CMK (cell line): ENCODE data around the gene ADGRD2.

ENCODE experiments used
- DNase-seq: peaks from one replicate; pipeline ENCODE4 v3.0.0-alpha.2; 2010; ENCODE audit warnings: low read depth

ADGRD2 gene

GRCh38 chr9:124479947-124480620 lies 29.8 kb downstream of the ADGRD2 start:
- DNase-seq, result no peak

- peak; percentile 45 for DNase-seq
Measured at GRCh38 chr9:124480621-124480981, 30.4 kb downstream of the ADGRD2 start.

DNA sequence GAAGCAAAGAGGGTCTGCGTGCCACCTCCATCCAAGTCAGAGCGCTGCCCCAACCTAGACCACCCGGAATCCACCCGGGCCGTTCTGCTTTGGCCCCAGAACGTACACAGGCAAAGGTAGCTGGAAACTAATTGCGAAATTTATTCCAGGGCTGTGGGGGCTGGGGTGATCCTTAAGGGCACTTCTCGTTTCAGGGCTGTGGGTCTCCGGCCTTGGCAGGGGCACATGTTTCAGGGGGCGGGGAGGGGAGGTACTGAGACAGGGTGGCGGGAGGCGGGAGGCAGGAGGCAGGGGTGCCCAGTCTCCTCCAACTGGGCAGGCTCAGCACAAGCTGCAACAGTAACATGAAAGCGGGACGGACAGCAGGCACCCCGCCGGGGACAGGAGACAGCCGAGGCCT lies 30.9 kb downstream of the ADGRD2 start:
- no peak for DNase-seq

DNA sequence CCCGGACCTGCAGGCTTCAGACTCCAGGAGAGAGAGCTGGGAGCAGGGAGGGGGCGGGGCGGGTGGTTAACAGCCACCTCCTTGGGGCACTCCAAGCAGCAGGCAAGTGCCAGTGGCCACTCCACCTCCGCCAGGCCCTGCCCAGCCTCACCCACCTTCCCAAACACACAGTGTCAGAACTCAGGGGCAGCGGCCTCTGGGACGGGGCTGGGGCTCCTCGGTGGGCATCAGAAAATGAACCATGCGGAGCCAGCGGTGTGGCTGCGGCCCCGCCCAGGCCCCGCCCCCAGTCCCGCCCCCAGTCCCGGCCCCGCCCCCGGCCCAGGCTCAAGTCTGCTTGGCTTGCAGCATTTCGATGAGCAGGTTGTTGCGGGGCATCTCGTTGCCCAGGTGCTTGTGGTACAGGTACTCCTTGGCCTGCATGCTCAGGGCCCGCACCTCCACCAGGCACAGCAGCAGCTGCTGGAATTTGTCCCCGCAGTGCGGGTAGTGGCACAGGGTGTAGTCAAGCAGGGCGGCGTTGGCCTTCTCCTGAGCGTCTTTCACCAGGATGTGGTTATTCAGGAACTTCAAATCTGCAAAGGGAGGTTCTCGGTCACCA lies 32.3 kb downstream of the ADGRD2 start:
- no peak for DNase-seq

- no peak for DNase-seq
Measured at GRCh38 chr9:124483481-124483880, 33.2 kb downstream of the ADGRD2 start.

DNA sequence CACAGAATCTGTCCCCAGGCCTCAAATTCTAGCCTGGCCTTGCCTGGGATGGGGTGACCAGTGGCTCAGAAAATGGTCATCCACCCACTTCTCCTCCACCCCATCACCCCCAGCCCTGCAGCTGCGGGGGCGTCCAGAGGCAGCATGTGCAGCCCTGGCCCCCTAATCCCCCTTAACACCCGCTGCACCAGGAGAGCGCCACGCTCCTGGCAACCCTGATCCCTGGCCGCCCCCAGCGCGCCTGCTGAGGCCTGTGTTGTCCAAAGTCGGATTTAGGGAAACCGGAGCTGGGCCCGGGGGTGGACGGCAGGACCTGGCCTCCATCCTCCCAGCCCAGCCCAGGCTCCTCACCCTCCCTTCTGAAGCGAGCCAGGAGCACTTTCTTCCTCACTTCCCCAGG lies 35.0 kb downstream of the ADGRD2 start:
- DNase-seq, result no peak

GRCh38 chr9:124485936-124486335 lies 35.7 kb downstream of the ADGRD2 start:
- DNase-seq, result no peak

GRCh38 chr9:124486778-124487259 lies 36.6 kb downstream of the ADGRD2 start:
- DNase-seq, result no peak

GRCh38 chr9:124487260-124488182 lies 37.3 kb downstream of the ADGRD2 start:
- DNase-seq, result no peak

GRCh38 chr9:124488641-124489210 lies 38.5 kb downstream of the ADGRD2 start:
- no peak for DNase-seq

GRCh38 chr9:124489222-124489621 lies 39.0 kb downstream of the ADGRD2 start:
- DNase-seq, result no peak

DNA sequence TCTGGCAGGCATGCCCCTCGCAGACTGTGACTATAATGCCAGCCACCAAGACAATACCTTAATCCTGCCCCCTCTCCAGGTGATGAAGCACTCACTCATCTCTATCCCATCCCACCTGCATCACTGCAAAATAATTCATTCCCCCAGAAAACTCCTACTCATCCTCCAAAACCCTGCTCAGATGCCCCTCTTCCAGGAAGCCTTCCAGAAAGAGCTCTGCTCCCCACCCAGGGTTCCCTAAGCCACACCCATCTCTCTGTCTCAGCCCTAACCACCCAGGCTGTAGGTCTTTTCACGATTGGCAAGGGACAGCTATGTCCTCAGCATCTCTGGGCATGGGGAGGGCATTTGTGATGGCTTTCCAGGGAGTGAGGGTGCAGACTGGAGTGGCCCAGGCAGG lies 39.8 kb downstream of the ADGRD2 start:
- DNase-seq, result no peak

DNA sequence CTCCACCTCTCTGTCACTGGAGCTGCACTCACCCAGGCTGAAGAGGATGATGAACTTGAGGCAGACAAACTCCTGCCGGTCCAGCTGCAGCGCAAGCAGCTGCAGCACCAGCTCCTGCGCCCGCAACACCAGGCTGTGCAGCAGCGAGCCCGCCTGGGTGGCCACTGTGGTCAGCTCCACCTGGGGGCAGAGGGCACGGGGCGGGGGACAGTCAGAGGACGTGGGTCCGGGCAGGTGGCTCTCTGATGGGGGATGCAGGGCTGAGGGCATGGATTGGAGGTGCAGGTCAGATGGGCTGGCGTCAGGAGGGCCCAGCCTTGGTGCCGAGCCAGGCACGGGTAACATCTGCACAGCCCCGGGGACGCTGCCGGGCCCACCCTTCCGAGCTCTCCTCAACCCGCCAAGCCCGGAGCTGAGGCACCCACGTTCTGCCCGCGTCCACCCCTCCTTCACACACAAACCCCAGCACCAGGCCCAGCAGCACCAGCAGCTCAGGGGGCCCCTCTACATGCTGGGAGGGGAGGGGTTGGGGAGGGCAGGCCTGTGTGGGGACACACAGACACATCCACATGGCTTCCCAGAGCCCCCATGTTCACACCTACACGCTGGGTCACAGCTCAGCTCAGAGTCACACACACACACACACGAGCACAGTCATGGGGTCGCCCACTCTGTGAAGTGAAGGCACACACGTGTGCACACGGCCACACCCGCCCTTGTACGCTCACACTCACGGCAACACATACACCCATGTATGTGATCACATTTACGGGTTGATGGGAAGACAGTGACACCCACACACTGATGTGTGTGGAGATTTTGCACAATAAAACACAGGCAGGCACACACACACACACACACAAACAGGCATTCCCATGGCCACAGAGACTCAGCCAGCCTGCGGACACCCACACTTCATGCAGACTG lies 41.1 kb downstream of the ADGRD2 start:
- DNase-seq, result no peak

- DNase-seq, result no peak
Measured at GRCh38 chr9:124492818-124493217, 42.6 kb downstream of the ADGRD2 start.

DNA sequence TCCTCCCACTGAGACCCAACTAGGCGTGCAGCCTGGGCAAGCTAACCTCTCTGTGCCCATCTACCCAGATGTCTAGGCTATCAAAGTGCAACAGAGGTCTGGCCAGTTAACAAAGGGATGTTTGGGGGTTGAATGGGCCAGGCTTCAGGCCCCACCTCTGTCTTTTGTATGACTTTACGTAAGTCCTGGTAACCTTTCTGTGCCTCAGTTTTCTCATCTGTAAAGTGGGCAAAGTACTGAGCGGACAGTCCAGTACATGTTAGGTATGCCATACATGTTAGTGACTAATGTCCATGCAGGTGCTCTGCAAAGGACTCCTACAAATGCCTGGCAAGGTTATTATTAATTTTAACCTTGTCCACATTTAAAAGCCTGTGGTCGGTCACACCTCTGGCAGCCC lies 43.0 kb downstream of the ADGRD2 start:
- DNase-seq, result no peak

DNA sequence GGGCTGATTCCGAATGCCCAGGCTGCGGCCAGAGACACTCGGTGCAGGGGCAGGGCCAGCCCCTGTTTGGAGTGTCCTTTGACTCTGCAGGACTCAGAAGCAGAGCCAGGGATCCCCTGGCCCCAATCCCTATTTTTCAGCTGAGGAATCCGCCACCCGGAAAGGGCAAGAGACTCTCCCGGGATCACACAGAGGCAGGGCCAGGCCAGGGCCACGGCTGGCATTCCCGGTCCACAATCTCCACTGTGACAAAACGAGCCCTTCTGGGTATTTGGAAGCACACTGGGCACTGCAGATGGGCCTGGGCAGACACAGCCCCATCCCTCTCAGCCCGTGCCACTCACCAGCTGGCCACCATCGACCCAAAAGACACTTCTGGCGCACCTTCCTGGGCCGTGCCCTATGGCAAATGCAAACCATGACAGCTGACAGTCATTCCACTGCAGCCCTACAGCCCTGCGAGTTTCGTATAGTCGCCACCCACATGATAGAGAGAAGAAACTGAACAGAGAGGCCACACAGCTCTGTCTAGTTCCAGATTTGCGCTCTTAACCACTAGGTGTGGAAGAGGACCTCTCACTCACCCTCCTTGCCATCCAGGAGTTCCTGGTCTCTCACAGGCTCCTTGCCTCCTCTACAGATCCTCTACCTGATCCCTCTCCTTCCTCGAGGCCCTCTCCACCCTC lies 43.7 kb downstream of the ADGRD2 start:
- no peak for DNase-seq

- no peak for DNase-seq
Measured at GRCh38 chr9:124495126-124496074, 45.1 kb downstream of the ADGRD2 start.

DNA sequence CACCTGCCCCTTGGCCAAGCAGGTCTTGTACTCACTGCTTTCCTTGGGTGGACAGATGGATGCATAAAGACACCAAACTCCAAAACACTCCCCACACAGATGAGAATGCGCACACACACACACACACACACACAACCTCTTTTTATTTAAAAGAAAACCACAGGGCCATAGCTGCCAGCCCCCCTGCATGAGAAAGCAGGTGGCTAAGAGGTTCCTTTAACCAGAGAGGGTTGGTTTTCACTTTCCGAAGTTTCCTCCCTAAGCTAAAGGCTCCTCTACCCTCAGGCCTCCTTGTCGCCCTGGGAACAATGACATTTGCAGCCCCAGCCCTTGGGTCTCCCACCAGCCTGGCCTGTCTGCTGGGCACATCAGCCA lies 45.8 kb downstream of the ADGRD2 start:
- DNase-seq, result no peak

GRCh38 chr9:124496463-124496862 lies 46.2 kb downstream of the ADGRD2 start:
- no peak for DNase-seq

GRCh38 chr9:124497441-124497840 lies 47.2 kb downstream of the ADGRD2 start:
- DNase-seq, result no peak
